Transverse colon (tissue), 4 donors: ENCODE results near the gene PKDCC. TPM values are rescaled to one million over a fixed set of nuclear protein-coding genes. Genes with fewer than 3 reads are reported as not detected.

Source experiments
- DNase-seq: peaks from one replicate; pipeline ENCODE4 v3.0.0-alpha.2; 2019
- H3K27ac ChIP-seq, 4 donors: fragments of 200-600 bp; sonication (generic); 2 replicates each; pipeline ENCODE4 v1.5.1; 2016 to 2018; ENCODE audit warnings: inconsistent platforms in 4 of 4
- H3K27me3 ChIP-seq: fragments of 200-600 bp; sonication (generic); 2 replicates; pipeline ENCODE4 v1.5.1; 2017; ENCODE audit warnings: inconsistent platforms
- H3K36me3 ChIP-seq, 4 donors: fragments of 200-600 bp; sonication (generic); 2 replicates each; pipeline ENCODE4 v1.5.1; 2017 to 2019; ENCODE audit warnings: inconsistent platforms in 4 of 4
- H3K4me1 ChIP-seq, 4 donors: fragments of 200-600 bp; sonication (generic); 2 replicates each; pipeline ENCODE4 v1.5.1; 2017 to 2020; ENCODE audit warnings: inconsistent platforms in 4 of 4
- H3K4me3 ChIP-seq, 4 donors: fragments of 200-600 bp; sonication (generic); 1 replicate in 1 of 4; 2 replicates in 3 of 4; pipeline versions ENCODE4 v1.5.1 to v1.6.1; 2017 to 2019; ENCODE audit warnings: inconsistent platforms in 4 of 4
- H3K9me3 ChIP-seq, 2 donors: fragments of 200-600 bp; sonication (generic); 2 replicates each; pipeline ENCODE4 v1.5.1; 2017 to 2019; ENCODE audit warnings: inconsistent platforms in 2 of 2
- CTCF ChIP-seq, 5 experiments: fragments of 200-600 bp in 3 of 5; fragments of 450-650 bp in 2 of 5; sonication (generic) in 3 of 5; IDR thresholded peaks; 1 replicate in 2 of 5; 2 replicates in 3 of 5; pipeline ENCODE4 v1.5.1; 2016 to 2017; ENCODE audit warnings: antibody characterized with exemption in 5 of 5, inconsistent platforms in 3 of 5, mild to moderate bottlenecking in 2 of 5, moderate library complexity in 1 of 5
- EP300 ChIP-seq: sonication (generic); formaldehyde crosslinking; IDR thresholded peaks from one replicate; pipeline ENCODE4 v1.6.1; 2017; ENCODE audit warnings: antibody characterized with exemption, low read depth
- POLR2A ChIP-seq: fragments of 450-650 bp; IDR thresholded peaks from one replicate; pipeline ENCODE4 v1.6.1; 2016; ENCODE audit warnings: antibody characterized with exemption, mild to moderate bottlenecking, moderate library complexity
- POLR2AphosphoS5 ChIP-seq, 3 donors: sonication (generic); formaldehyde crosslinking; IDR thresholded peaks; one replicate each; pipeline ENCODE4 v1.6.1; 2016; ENCODE audit warnings: antibody characterized with exemption in 3 of 3
- WGBS, 2 donors: methylation state at CpG; one replicate each; pipeline ENCODE4 v1.1.5; 2018; ENCODE audit warnings: low coverage in 1 of 2; 5-methylcytosine and 5-hydroxymethylcytosine counted together
- in situ Hi-C, 4 donors: fragments of 200-750 bp; cut with MboI; loops; one replicate each; pipeline versions ENCODE4 v1.15.0 to v1.15.1; 2017; ENCODE audit warnings: low sequenced_read_pairs in 3 of 4, low pct_ligation_motif_present in 1 of 4, low pct_unique_long_range_greater_than_20kb in 1 of 4
- intact Hi-C: fragments of 100-400 bp; cut with DNase I; formaldehyde crosslinking; loops from one replicate; pipeline ENCODE4 v1.15.1; 2023; ENCODE audit warnings: low total_unique reads
- total RNA-seq, 4 donors: library from RNA; depleted of rRNA; stranded (reverse); fragments of >200 nt; gene quantifications; one replicate each; pipeline ENCODE4 v1.1.0, GENCODE V29; 2016

The PKDCC gene
- total RNA-seq, 4 donors from 2014 or later: 60.6 to 108 (median 74.6) TPM

GRCh38 chr2:42041377-42042127, 6.3 kb upstream of the PKDCC start:
- Histone ChIP-seq H3K36me3 (no peaks in the 10 kb centered on the region), H3K4me3 (no peak overlapping the region), H3K27ac (no peak overlapping the region), H3K4me1 (peaks cover 0 to 10% (median 5%) of the 10 kb centered on the region in 4 donors), H3K27me3 (peaks cover 7% of the 10 kb centered on the region), H3K9me3 (no peaks in the 10 kb centered on the region)
- 69% methylated on average over 2 to 7 of the region's 7 CpGs for WGBS, 2 donors
- intact Hi-C loops (no loop called here), in situ Hi-C loops (no loop called here)
- TF ChIP-seq POLR2A (no peak), POLR2AphosphoS5 (IDR thresholded peaks at IDR 0.05) (no peak), CTCF (IDR thresholded peaks at IDR 0.05) (no peak), EP300 (no peak)
- DNase-seq: no peak

- Histone ChIP-seq H3K4me1 (peaks cover 5 to 19% (median 11%) of the 10 kb centered on the region in 4 donors), H3K9me3 (no peaks in the 10 kb centered on the region), H3K4me3 (no peak overlapping the region), H3K36me3 (no peaks in the 10 kb centered on the region), H3K27ac (no peak overlapping the region), H3K27me3 (peaks cover 17% of the 10 kb centered on the region)
- in situ Hi-C loops (no loop called here), intact Hi-C loops (no loop called here)
- TF ChIP-seq EP300: no peak
- TF ChIP-seq CTCF (IDR thresholded peaks at IDR 0.05): no peak
- no peak for TF ChIP-seq POLR2AphosphoS5 (IDR thresholded peaks at IDR 0.05)
- TF ChIP-seq POLR2A: no peak
- no peak for DNase-seq
- 88% methylated on average over 9 to 11 of the region's 11 CpGs for WGBS, 2 donors
Measured at GRCh38 chr2:42042631-42043355, 5.0 kb upstream of the PKDCC start.

- in situ Hi-C loops: no loop called here
- TF ChIP-seq POLR2A: no peak
- no peak for TF ChIP-seq POLR2AphosphoS5 (IDR thresholded peaks at IDR 0.05)
- TF ChIP-seq CTCF (IDR thresholded peaks at IDR 0.05): no peak
- no peak for TF ChIP-seq EP300
- Histone ChIP-seq H3K4me1 (peaks cover 5 to 19% (median 11%) of the 10 kb centered on the region in 4 donors), H3K4me3 (no peak overlapping the region), H3K27me3 (peaks cover 17% of the 10 kb centered on the region), H3K9me3 (no peaks in the 10 kb centered on the region), H3K36me3 (no peaks in the 10 kb centered on the region), H3K27ac (no peak overlapping the region)
- DNase-seq: no peak
- intact Hi-C loops: no loop called here
- WGBS, 2 donors: 83 to 100% methylated on average over 2 to 3 of the region's 3 CpGs
Measured at GRCh38 chr2:42043789-42044394, 3.9 kb upstream of the PKDCC start.

- DNase-seq: no peak
- H3K27ac ChIP-seq: peak overlapping the region in 1 of 4 donors; percentile 88
- H3K4me1 ChIP-seq: peaks cover 5 to 23% (median 11%) of the 10 kb centered on the region in 4 donors
- H3K9me3 ChIP-seq: no peaks in the 10 kb centered on the region
- intact Hi-C loops (loop anchor here (5.0 kb wide), 2 partner anchors 78 to 128 kb away; no protein-coding TSS in a partner anchor), in situ Hi-C loops (no loop called here)
- peaks cover 17% of the 10 kb centered on the region for H3K27me3 ChIP-seq
- no peak overlapping the region for H3K4me3 ChIP-seq
- H3K36me3 ChIP-seq: no peaks in the 10 kb centered on the region
- 35% methylated on average over 1 of the region's 1 CpG; no CpG with 5 or more reads in 1 of the 2 donors for WGBS, 2 donors
- TF ChIP-seq EP300 (no peak), POLR2AphosphoS5 (IDR thresholded peaks at IDR 0.05) (no peak), CTCF (IDR thresholded peaks at IDR 0.05) (no peak), POLR2A (no peak)
Measured at GRCh38 chr2:42044939-42045338, 2.9 kb upstream of the PKDCC start.
